RWPE2 (cell line): ENCODE results near the gene SUSD1.

Source experiments
- ATAC-seq: fragments of 200-7000 bp; cut with Tn5 transposase; 3 replicates; pipeline ENCODE4 v1.9.1; 2021; ENCODE audit warnings: low read depth
- DNase-seq: peaks from one replicate; pipeline ENCODE4 v3.0.0-alpha.2; 2020; ENCODE audit warnings: low spot score
- H3K27ac ChIP-seq: fragments of 450-650 bp; 2 replicates; pipeline ENCODE4 v1.5.1; 2017; ENCODE audit warnings: mild to moderate bottlenecking; ENCODE audit not compliant: poor library complexity, severe bottlenecking
- H3K27me3 ChIP-seq: fragments of 250-450 bp; sonication (Bioruptor Pico); 2 replicates; pipeline ENCODE4 v1.5.1; 2021; ENCODE audit warnings: mild to moderate bottlenecking, moderate library complexity; ENCODE audit not compliant: insufficient read depth, poor library complexity, severe bottlenecking
- H3K36me3 ChIP-seq: fragments of 250-450 bp; sonication (Bioruptor Pico); 2 replicates; pipeline ENCODE4 v1.5.1; 2020; ENCODE audit warnings: low read depth, mild to moderate bottlenecking, moderate library complexity
- H3K4me1 ChIP-seq: fragments of 250-450 bp; sonication (Bioruptor Pico); 2 replicates; pipeline ENCODE4 v1.5.1; 2021; ENCODE audit warnings: mild to moderate bottlenecking, moderate library complexity; ENCODE audit not compliant: insufficient read depth, poor library complexity, severe bottlenecking
- H3K4me3 ChIP-seq: fragments of 250-450 bp; sonication (Bioruptor Pico); 2 replicates; pipeline ENCODE4 v1.5.1; 2021; ENCODE audit warnings: mild to moderate bottlenecking, moderate library complexity; ENCODE audit not compliant: severe bottlenecking
- H3K9me3 ChIP-seq: fragments of 250-450 bp; sonication (Bioruptor Pico); 2 replicates; pipeline ENCODE4 v1.5.1; 2021; ENCODE audit warnings: mild to moderate bottlenecking, moderate library complexity; ENCODE audit not compliant: severe bottlenecking
- CTCF ChIP-seq: fragments of 450-650 bp; IDR thresholded peaks from one replicate; pipeline ENCODE4 v1.5.1; 2017; ENCODE audit warnings: mild to moderate bottlenecking, moderate library complexity; ENCODE audit not compliant: poor library complexity, severe bottlenecking

SUSD1 gene

DNA sequence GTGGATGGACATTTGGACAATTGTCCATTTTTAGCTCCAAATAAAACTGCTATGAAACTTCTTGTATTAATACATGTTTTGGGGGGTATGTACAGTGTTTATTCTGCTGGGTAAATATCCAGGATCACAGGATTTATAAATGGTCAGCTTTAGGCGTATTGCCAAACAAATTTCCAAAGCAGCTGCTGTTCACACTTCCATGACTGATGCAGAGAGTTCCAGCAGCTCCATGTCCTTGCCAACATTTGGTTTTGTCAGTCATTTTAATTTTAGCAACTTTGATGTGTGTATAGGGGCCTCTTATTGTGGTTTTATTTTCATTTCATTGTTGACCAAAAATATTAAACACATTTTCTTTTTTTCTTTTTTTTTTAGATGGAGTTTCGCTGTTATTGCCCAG is 9.8 kb upstream of the SUSD1 start:
- H3K27me3 ChIP-seq: no peaks in the 10 kb centered on the region
- no peak overlapping the region for H3K4me3 ChIP-seq
- H3K9me3 ChIP-seq: no peaks in the 10 kb centered on the region
- peaks cover 8% of the 10 kb centered on the region for H3K4me1 ChIP-seq
- H3K27ac ChIP-seq: no peak overlapping the region
- DNase-seq (no peak), ATAC-seq (no peak)
- no peak for TF ChIP-seq CTCF
- no peaks in the 10 kb centered on the region for H3K36me3 ChIP-seq

DNA sequence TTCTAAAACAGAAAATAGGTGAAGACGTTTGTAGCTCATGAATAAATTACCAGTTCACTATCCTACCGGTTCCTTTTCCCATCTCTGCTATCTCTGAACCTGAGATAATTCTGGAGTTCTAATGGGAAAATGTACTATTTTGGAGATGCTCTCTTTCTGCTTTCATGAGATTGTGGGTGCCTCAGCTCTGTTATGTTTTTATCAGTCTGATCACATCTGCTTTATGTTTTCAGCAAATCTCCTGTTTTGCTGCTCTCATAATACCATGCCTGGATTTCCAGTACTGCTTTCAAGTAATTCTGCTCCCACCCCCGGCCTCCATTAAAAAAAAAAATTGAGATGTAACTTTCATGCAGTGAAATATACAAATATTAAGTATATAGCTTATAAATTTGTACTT is 9.1 kb upstream of the SUSD1 start:
- Histone ChIP-seq H3K4me3 (no peak overlapping the region), H3K27me3 (no peaks in the 10 kb centered on the region), H3K4me1 (peaks cover 8% of the 10 kb centered on the region), H3K27ac (no peak overlapping the region), H3K9me3 (no peaks in the 10 kb centered on the region), H3K36me3 (no peaks in the 10 kb centered on the region)
- ATAC-seq (no peak), DNase-seq (no peak)
- TF ChIP-seq CTCF: no peak

GRCh38 chr9:112180387-112180881 is 5.3 kb upstream of the SUSD1 start:
- DNase-seq (no peak), ATAC-seq (no peak)
- no peak for TF ChIP-seq CTCF
- Histone ChIP-seq H3K4me3 (no peak overlapping the region), H3K9me3 (no peaks in the 10 kb centered on the region), H3K27me3 (no peaks in the 10 kb centered on the region), H3K4me1 (no peaks in the 10 kb centered on the region), H3K36me3 (no peaks in the 10 kb centered on the region), H3K27ac (no peak overlapping the region)

GRCh38 chr9:112179816-112180215 is 4.7 kb upstream of the SUSD1 start:
- ATAC-seq (no peak), DNase-seq (no peak)
- no peaks in the 10 kb centered on the region for H3K4me1 ChIP-seq
- TF ChIP-seq CTCF: no peak
- no peaks in the 10 kb centered on the region for H3K36me3 ChIP-seq
- H3K4me3 ChIP-seq: no peak overlapping the region
- no peaks in the 10 kb centered on the region for H3K27me3 ChIP-seq
- H3K9me3 ChIP-seq: no peaks in the 10 kb centered on the region
- H3K27ac ChIP-seq: no peak overlapping the region

GRCh38 chr9:112176524-112176923 is 1.4 kb upstream of the SUSD1 start:
- H3K4me3 ChIP-seq: no peak overlapping the region
- H3K9me3 ChIP-seq: no peaks in the 10 kb centered on the region
- H3K4me1 ChIP-seq: peaks cover 4% of the 10 kb centered on the region
- TF ChIP-seq CTCF: no peak
- no peak overlapping the region for H3K27ac ChIP-seq
- H3K36me3 ChIP-seq: no peaks in the 10 kb centered on the region
- DNase-seq (no peak), ATAC-seq (no peak)
- no peaks in the 10 kb centered on the region for H3K27me3 ChIP-seq
